Measurements from ENCODE around the gene CEP350.
"Not testable (repeated sequence)": the region's sequence is repeated elsewhere in the genome, so short reads cannot be mapped to it uniquely, and the experiment has no call there.

The CEP350 gene

GRCh38 chr1:180123463-180123936, 168.9 kb downstream of the CEP350 start:
- DNase-seq, result peak in 1 of 2 donors; percentile 8

DNA sequence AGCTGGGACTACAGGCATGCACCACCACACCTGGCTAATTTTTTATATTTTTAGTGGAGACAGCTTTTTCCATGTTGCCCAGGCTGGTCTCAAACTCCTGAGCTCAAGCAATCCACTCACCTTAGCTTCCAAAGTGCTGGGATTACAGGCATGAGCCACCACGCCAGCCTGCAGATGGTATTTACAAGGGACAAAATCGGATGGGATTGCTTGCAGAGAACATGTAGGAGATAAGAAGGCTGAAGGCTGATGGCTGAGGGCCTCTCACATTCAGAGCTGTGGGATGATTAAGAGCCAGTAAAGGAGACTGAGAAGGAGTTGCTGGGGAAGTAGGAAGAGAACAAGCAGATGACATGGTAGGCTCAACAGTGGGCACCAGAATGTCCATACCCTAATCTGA, 176.0 kb downstream of the CEP350 start:
- DNase-seq, result no peak

GRCh38 chr1:180131510-180131909, 176.9 kb downstream of the CEP350 start:
- peak; percentile 93 to 95 for DNase-seq

- no peak for DNase-seq
Observed at GRCh38 chr1:180133193-180133592, 178.6 kb downstream of the CEP350 start.

DNA sequence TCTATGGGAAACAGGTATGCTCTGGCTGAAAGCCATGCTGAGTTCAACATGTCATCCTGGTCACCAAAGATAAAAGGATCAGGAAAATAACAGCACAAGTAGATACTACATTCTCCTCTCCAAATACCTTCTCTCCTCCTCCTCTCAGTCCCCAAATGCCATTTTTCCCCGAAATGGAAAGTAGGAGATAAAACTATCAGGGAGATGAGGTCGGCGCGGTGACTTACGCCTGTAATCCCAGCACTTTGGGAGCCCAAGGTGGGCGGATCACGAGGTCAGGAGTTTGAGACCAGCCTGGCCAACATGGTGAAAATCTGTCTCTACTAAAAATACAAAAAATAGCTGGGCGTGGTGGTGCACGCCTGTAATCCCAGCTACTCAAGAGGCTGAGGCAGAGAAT, 179.1 kb downstream of the CEP350 start:
- DNase-seq, result not testable (repeated sequence)

DNA sequence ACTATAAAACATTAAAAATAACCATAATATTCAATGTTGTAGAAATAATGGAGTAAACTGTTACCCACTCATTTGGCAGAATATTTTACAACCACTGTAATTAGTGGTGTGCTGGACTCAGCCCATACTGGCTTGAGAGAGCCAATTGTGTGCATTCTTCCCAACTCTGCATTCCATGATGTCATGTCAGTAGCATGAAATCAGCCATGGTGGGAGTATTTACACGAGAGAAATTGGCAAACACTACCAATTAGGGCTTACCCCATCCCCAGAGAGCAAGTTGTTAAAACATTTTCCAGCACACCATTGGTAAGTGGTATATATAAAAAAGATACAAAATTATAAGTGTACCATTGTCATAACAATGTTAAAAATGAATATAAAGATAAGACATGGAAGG, 180.9 kb downstream of the CEP350 start:
- no peak for DNase-seq

GRCh38 chr1:180136331-180136967, 181.8 kb downstream of the CEP350 start:
- no peak for DNase-seq

- DNase-seq, result no peak
Observed at GRCh38 chr1:180136968-180137356, 182.4 kb downstream of the CEP350 start.

DNA sequence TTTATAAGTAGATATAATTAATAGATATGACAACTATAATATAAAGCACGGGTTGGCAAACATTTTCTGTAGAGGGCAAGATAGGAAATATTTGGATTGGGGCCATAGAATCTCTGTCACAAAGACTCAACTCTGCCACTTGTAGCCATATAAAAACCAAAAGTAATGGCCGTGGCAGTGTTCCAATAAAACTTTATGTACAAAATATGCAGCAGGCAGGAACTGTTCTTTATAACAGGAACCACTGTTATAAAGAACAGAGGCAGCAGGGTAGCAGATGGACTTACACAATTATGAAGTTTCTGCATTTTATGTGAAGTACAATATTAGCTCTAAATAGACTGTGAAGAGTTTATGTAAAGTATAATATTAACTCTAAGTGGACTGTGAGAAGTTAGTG, 183.2 kb downstream of the CEP350 start:
- DNase-seq, result peak; percentile 59 to 66

DNA sequence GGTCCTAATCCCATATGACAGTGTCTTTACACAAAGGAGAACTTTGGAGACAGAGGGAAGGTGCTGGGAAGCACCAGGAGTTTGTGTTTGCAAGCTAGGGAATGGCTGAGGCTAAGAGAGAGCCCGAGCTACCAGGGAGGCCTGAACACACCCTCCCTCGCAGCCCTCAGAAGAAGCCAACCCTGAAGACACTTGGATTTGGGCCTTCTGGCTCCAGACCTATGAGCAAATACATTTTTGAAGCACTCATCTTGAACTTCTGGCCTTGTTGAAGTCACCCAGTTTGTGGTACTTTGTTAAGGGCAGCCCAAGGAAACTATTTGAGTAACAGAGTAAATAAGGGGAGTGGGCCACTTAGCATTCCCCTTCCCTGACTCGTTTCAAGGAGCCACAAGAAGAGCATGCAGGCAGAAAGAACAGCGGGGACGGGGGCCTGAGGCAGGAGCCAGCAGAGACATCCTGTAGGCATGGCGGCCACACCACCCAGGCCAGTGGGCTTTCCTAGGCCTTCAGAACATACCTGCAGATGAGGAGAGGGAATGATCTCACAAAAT, 186.8 kb downstream of the CEP350 start:
- DNase-seq, result no peak

DNA sequence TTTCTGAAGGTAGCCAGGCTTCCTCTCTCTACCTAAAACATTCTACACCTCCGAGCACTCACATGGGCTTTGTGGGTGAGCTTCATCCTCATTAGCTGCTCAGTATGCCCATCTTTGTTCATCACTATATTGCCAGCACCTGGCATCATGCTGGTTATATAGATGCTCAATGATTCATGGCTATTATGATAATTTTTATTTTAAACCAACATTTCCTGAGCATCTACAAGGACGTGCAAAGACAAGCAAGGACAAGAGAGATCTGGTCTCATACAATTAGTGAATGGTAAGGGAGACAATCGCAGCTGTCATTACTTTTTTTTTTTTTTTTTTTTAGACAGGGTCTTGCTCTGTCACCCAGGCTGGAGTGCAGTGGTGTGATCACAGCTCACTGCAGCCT, 188.7 kb downstream of the CEP350 start:
- no peak for DNase-seq

- DNase-seq, result no peak
Observed at GRCh38 chr1:180144659-180145357, 190.2 kb downstream of the CEP350 start.

DNA sequence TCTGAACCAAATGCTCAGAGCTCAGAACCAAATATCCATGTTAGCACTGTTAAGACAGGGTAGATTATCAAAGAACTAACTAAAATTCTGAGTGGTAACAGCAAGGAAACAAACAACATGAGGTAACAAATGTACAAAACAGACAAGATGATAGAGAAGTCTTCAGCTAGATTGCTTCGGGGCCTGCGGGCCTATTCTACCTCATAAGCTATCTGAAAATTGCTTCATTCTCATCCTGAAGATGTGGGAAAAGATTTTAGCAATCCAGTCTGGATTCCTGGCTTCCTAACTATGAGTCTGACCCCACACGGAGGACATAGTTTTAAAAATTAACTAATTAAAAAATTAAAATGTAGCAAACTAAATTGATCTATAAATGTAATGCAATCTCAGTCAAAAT, 190.8 kb downstream of the CEP350 start:
- no peak for DNase-seq

GRCh38 chr1:180150982-180151381, 196.4 kb downstream of the CEP350 start:
- peak; percentile 70 to 74 for DNase-seq

- no peak for DNase-seq
Observed at GRCh38 chr1:180151508-180151907, 196.9 kb downstream of the CEP350 start.

DNA sequence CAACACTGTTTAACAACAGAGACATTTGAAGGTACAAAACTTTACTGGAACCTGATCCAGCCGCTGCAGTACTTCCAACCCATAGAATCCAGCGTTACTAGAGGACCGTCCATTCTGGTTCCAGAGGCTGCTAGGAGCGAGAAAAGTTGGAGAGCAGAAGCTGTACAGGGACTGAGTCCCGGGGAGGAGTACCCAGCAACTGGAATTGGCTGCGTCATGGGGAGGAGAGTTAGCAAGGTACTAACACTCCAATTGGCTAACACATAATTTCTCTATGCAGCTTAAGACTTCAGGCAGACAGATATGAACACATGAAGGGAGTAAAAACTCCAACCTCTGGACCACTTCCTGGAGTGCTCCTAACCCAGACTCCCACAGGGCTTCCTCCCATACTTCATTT, 198.0 kb downstream of the CEP350 start:
- no peak for DNase-seq

GRCh38 chr1:180153032-180153431, 198.4 kb downstream of the CEP350 start:
- no peak for DNase-seq

DNA sequence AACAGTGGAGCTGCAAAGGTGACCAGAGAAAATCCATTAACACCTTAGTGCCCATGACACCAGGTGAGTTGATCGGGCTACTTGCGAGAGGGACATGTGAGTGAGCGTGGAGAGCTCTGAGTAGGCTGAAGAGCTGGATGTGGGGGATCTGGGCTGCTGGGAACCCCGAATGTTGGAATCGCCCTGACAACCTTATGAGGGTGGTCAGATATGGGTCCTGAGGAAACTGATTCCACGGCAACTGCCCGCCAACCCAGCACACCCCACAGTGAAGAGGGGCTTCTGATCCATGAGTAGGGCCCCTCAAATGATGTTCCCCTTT, 199.4 kb downstream of the CEP350 start:
- DNase-seq, result no peak

- DNase-seq, result peak; percentile 78 to 86
Observed at GRCh38 chr1:180154325-180155181, 199.9 kb downstream of the CEP350 start, which contains the start of gene QSOX1. TSS of gene QSOX1 (plus strand) at chr1:180154869. CDS start at chr1:180154908, 39 bp downstream.

DNA sequence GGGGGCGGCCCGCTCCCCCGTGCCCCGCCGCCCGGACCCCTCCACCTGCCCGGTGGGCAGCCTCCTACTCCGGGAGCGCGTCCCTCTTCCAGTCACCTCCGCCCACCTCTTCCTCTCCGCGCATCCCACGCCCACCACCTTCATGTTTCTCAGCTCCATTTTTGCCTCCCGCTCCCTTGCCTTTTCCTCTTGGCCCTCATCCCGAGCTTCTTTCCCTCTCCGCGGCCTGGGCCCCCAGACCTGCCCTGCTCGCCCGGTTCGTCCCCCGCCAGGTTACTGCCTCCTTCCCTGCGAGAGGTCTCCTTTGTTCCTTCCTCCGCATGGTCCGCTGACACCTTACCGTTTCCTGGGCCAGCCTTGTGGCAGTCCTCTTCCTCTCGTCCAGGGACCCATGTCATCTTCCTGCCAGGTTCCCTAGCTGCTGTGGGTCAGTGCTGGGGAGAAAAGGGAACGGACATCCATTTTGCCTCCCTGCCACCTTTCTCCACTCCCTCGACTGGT, 200.6 kb downstream of the CEP350 start:
- DNase-seq, result peak; percentile 3 to 27

- peak; percentile 73 to 79 for DNase-seq
Observed at GRCh38 chr1:180156201-180156600, 201.6 kb downstream of the CEP350 start.

DNA sequence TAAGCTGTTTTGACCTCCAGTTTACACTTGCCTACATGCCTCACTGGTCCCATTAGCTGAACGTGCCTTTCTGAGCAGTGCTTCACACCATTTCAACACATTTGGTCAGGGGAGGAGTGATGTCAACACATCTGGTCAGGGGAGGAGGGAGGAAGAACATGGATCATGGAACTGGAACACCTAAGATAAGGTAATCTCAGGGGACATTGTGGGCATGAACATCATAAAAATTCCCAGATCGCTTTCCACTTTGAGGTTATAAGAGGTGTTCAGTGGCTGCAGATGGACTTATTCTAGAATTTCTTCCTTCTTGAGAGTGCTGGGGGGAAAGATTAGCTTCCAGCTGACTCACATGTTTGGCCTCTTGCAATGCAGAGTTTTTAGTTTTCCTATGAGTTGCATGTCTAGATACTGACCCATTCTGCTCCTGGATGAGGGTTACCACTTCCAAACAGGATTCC, 202.1 kb downstream of the CEP350 start:
- DNase-seq, result peak in 1 of 2 donors; percentile 60

- DNase-seq, result no peak
Observed at GRCh38 chr1:180157108-180157507, 202.5 kb downstream of the CEP350 start.

All from inflammatory macrophage treated with lipopolysaccharide for 1 hour (primary cell).